ENCODE measurements around the gene TUBB2B. TPM values are rescaled to one million over a fixed set of nuclear protein-coding genes. Genes with fewer than 3 reads are reported as not detected.

Gene TUBB2B
- total and polyA plus RNA-seq, 9 of the 15 experiments (the other 6 are each of a cell fraction or from before 2014, with no cell fraction given) = 0.11 to 9.7 (median 4.6) TPM

GRCh38 chr6:3251462-3252314 is 24.2 kb upstream of the TUBB2B start:
- H2AFZ ChIP-seq (ENCODE audit: low read depth, low read length) = peak overlapping the region; percentile 79
- POLR2A ChIA-PET = interaction anchor here (0.5 to 2.0 kb wide), 19 partner anchors 9 to 238 kb away, joined by 3 to 18 read pairs (median 4); partner anchors contain the start of gene TUBB2A
- peak overlapping the region; percentile 70 for H3K4me2 ChIP-seq (ENCODE audit: insufficient read depth, low read length)
- FAIRE-seq (peak; percentile 96), DNase-seq (ENCODE audit: extremely low read depth in 1 of 4, low spot score in 3 of 4) (peak; percentile 92 to 96 (median 94)), ATAC-seq (peak; percentile 93)
- intact Hi-C loops (cut with micrococcal nuclease) (loop anchor here (2.0 to 10.0 kb wide), 5 partner anchors 44 to 257 kb away; partner anchors contain the start of genes NQO2 and RIPK1), in situ Hi-C loops (cut with MboI) (loop anchor here (10.0 kb wide), 1 partner anchor 257 kb away; the partner anchor contains the start of gene NQO2)
- CTCF ChIA-PET (ENCODE audit: low intra/inter-chr PET ratio) = interaction anchor here (1.0 to 2.1 kb wide), 3 partner anchors 104 to 126 kb away, joined by 3 to 22 read pairs (median 3); no protein-coding TSS in a partner anchor
- no peaks in the 10 kb centered on the region for H4K20me1 ChIP-seq (replicated peaks; ENCODE audit: control insufficient read depth, insufficient read depth, low read length)
- no peaks in the 10 kb centered on the region for H3K9me1 ChIP-seq (ENCODE audit: control insufficient read depth, insufficient read depth, low read length)
- BruUV-seq (replicated peaks) = no TSS peak
- H3K27me3 ChIP-seq (ENCODE audit: control insufficient read depth in 2 of 2, insufficient read depth in 2 of 2, low read length in 2 of 2) = peaks cover 0 to 5% of the 10 kb centered on the region in 2 experiments; a peak in 1 of 5 replicates
- no peak overlapping the region for H3K4me3 ChIP-seq
- H3K36me3 ChIP-seq (ENCODE audit: control insufficient read depth, insufficient read depth, low read length) = no peaks in the 10 kb centered on the region
- H3K9me3 ChIP-seq (replicated peaks; ENCODE audit: control insufficient read depth, insufficient read depth, low read depth, low read length) = no peaks in the 10 kb centered on the region
- 23% methylated on average over 20 of the region's 20 CpGs for WGBS (ENCODE audit: insufficient coverage, low coverage, missing lambda C conversion rate)
- H3K9ac ChIP-seq (ENCODE audit: insufficient read depth in 1 of 2, low read depth in 2 of 2, low read length in 2 of 2) = peak overlapping the region; percentile 1 to 3; a peak in 1 of 4 replicates
- no peak overlapping the region for H3K27ac ChIP-seq (ENCODE audit: extremely low read depth, low read depth, low read length)
- H3K79me2 ChIP-seq (ENCODE audit: control insufficient read depth, insufficient read depth, low read length) = no peaks in the 10 kb centered on the region
- peaks cover 25 to 33% of the 10 kb centered on the region in 2 experiments for H3K4me1 ChIP-seq (replicated peaks in 1 of 2; ENCODE audit: control insufficient read depth in 2 of 2, insufficient read depth in 2 of 2, low read length in 2 of 2)
- peak; percentile 56; the same call in 1 of the 2 replicates for TF ChIP-seq TFAP4 (CRISPR knock-in tag; IDR thresholded peaks at IDR 0.05; ENCODE audit: borderline replicate concordance)
- TF ChIP-seq ZNF274 (IDR thresholded peaks at IDR 0.05; ENCODE audit: borderline replicate concordance, low read depth, low read length) = no peak
- 0 out of 2 replicates have a peak, but pooled peaks have one; percentile 64 for TF ChIP-seq ZC3H11A (IDR thresholded peaks at IDR 0.05; ENCODE audit: low read depth, low read length)
- TF ChIP-seq AFF1 (IDR thresholded peaks at IDR 0.05; ENCODE audit: low read depth in 1 of 2, partially characterized antibody in 2 of 2) = no peak
- TF ChIP-seq TBP (optimal IDR thresholded peaks at IDR 0.05; ENCODE audit: low read depth, low read length) = peak; percentile 22
- TF ChIP-seq CUX1 (CRISPR knock-in tag; IDR thresholded peaks at IDR 0.05) = 0 out of 2 replicates have a peak, but pooled peaks have one; percentile 32
- peak; percentile 51 for TF ChIP-seq MEIS2 (IDR thresholded peaks at IDR 0.05; ENCODE audit: partially characterized antibody)
- no peak for TF ChIP-seq MIER1 (IDR thresholded peaks at IDR 0.05; ENCODE audit: low read depth)
